Measurements from ENCODE around the gene HLCS. TPM values are rescaled to one million over a fixed set of nuclear protein-coding genes. Genes with fewer than 3 reads are reported as not detected.

Gene HLCS
- total RNA-seq, 2 experiments from 2014 or later: 12.5 to 15.5 TPM

- Mint-ChIP-seq H3K27me3 (peaks cover 20% of the 10 kb centered on the region), H3K4me1 (ENCODE audit: low read depth) (no peaks in the 10 kb centered on the region), H3K27ac (no peak overlapping the region), H3K9me3 (no peaks in the 10 kb centered on the region), H3K4me3 (no peak overlapping the region), H3K36me3 (ENCODE audit: low read depth) (no peaks in the 10 kb centered on the region)
- CTCF ChIA-PET: no interaction called here
- TF ChIP-seq CTCF (IDR thresholded peaks at IDR 0.05): no peak
- ATAC-seq (no peak), DNase-seq (no peak)
- intact Hi-C loops (cut with micrococcal nuclease): no loop called here
- POLR2A ChIA-PET: no interaction called here
Observed at GRCh38 chr21:36722370-36723368, 243.8 kb downstream of the HLCS start.

- H3K4me1 Mint-ChIP-seq (ENCODE audit: low read depth): no peaks in the 10 kb centered on the region
- H3K27ac Mint-ChIP-seq: no peak overlapping the region
- ATAC-seq: no peak
- no peaks in the 10 kb centered on the region for H3K36me3 Mint-ChIP-seq (ENCODE audit: low read depth)
- CTCF ChIA-PET: no interaction called here
- no peaks in the 10 kb centered on the region for H3K9me3 Mint-ChIP-seq
- H3K27me3 Mint-ChIP-seq: peaks cover 23% of the 10 kb centered on the region
- TF ChIP-seq CTCF (IDR thresholded peaks at IDR 0.05): no peak
- POLR2A ChIA-PET: interaction anchor here (0.6 kb wide), 1 partner anchor 42 kb away, joined by 6 read pairs; no protein-coding TSS in a partner anchor
- intact Hi-C loops (cut with micrococcal nuclease): no loop called here
- H3K4me3 Mint-ChIP-seq: no peak overlapping the region
- DNase-seq: no peak
Observed at GRCh38 chr21:36721817-36722216, 244.7 kb downstream of the HLCS start.

- H3K9me3 Mint-ChIP-seq: no peaks in the 10 kb centered on the region
- H3K4me3 Mint-ChIP-seq: no peak overlapping the region
- TF ChIP-seq CTCF (IDR thresholded peaks at IDR 0.05): no peak
- intact Hi-C loops (cut with micrococcal nuclease): no loop called here
- no peak overlapping the region for H3K27ac Mint-ChIP-seq
- no peaks in the 10 kb centered on the region for H3K4me1 Mint-ChIP-seq (ENCODE audit: low read depth)
- H3K36me3 Mint-ChIP-seq (ENCODE audit: low read depth): no peaks in the 10 kb centered on the region
- ATAC-seq (no peak), DNase-seq (no peak)
- ChIA-PET CTCF (no interaction called here), POLR2A (interaction anchor here (0.7 kb wide), 1 partner anchor 204 kb away, joined by 3 read pairs; no protein-coding TSS in a partner anchor)
- peaks cover 34% of the 10 kb centered on the region for H3K27me3 Mint-ChIP-seq
Observed at GRCh38 chr21:36719614-36720013, 246.9 kb downstream of the HLCS start.

GRCh38 chr21:36718951-36719501 lies 247.4 kb downstream of the HLCS start:
- ATAC-seq (no peak), DNase-seq (no peak)
- peaks cover 38% of the 10 kb centered on the region for H3K27me3 Mint-ChIP-seq
- TF ChIP-seq CTCF (IDR thresholded peaks at IDR 0.05): no peak
- no peak overlapping the region for H3K27ac Mint-ChIP-seq
- no peaks in the 10 kb centered on the region for H3K4me1 Mint-ChIP-seq (ENCODE audit: low read depth)
- no peaks in the 10 kb centered on the region for H3K36me3 Mint-ChIP-seq (ENCODE audit: low read depth)
- H3K4me3 Mint-ChIP-seq: no peak overlapping the region
- ChIA-PET POLR2A (no interaction called here), CTCF (no interaction called here)
- intact Hi-C loops (cut with micrococcal nuclease): no loop called here
- no peaks in the 10 kb centered on the region for H3K9me3 Mint-ChIP-seq

GRCh38 chr21:36717976-36718375 lies 248.5 kb downstream of the HLCS start:
- no peak for DNase-seq
- no peaks in the 10 kb centered on the region for H3K4me1 Mint-ChIP-seq (ENCODE audit: low read depth)
- no peak for TF ChIP-seq CTCF (IDR thresholded peaks at IDR 0.05)
- H3K27ac Mint-ChIP-seq: no peak overlapping the region
- H3K4me3 Mint-ChIP-seq: no peak overlapping the region
- POLR2A ChIA-PET: no interaction called here
- no peak for ATAC-seq
- H3K36me3 Mint-ChIP-seq (ENCODE audit: low read depth): no peaks in the 10 kb centered on the region
- H3K27me3 Mint-ChIP-seq: peaks cover 47% of the 10 kb centered on the region
- intact Hi-C loops (cut with micrococcal nuclease): no loop called here
- no peaks in the 10 kb centered on the region for H3K9me3 Mint-ChIP-seq
- CTCF ChIA-PET: interaction anchor here (0.6 kb wide), 1 partner anchor 210 kb away, joined by 3 read pairs; no protein-coding TSS in a partner anchor

Data from activated CD8-positive, alpha-beta T cell treated with anti-CD3 and anti-CD28 coated beads for 36 hours (primary cell).